HG03135 (cell line): ENCODE results near the gene BMP2.
A peak's percentile ranks its signal among the peaks of the same experiment; 100 is the strongest.

Source experiments
- ATAC-seq: cut with Tn5 transposase; IDR thresholded peaks from one replicate; pipeline ENCODE4 v1.9.1; 2021; ENCODE audit warnings: mild to moderate bottlenecking, moderate library complexity; ENCODE audit not compliant: unreplicated experiment

Gene BMP2

DNA sequence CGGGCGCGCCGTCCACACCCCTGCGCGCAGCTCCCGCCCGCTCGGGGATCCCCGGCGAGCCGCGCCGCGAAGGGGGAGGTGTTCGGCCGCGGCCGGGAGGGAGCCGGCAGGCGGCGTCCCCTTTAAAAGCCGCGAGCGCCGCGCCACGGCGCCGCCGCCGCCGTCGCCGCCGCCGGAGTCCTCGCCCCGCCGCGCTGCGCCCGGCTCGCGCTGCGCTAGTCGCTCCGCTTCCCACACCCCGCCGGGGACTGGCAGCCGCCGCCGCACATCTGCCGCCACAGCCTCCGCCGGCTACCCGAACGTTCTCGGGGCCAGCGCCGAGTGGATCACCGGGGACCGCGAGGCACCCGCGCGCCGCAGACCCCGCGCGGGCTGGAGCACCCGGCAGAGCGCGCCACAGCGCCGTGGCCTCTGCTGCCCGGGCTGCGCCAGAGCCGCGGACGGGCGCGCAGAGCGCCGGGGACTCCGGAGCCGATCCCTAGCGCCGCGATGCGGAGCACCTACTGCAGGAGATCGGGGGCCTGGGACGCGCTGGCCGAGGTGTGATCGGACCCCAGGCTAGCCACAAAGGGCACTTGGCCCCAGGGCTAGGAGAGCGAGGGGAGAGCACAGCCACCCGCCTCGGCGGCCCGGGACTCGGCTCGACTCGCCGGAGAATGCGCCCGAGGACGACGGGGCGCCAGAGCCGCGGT, at the start of gene BMP2:
TSS of gene BMP2 (plus strand) at position 151 of the 692 bp plus-strand sequence. CDS start 2,441 bp downstream, outside the sequence.
- ATAC-seq = peak; percentile 54

DNA sequence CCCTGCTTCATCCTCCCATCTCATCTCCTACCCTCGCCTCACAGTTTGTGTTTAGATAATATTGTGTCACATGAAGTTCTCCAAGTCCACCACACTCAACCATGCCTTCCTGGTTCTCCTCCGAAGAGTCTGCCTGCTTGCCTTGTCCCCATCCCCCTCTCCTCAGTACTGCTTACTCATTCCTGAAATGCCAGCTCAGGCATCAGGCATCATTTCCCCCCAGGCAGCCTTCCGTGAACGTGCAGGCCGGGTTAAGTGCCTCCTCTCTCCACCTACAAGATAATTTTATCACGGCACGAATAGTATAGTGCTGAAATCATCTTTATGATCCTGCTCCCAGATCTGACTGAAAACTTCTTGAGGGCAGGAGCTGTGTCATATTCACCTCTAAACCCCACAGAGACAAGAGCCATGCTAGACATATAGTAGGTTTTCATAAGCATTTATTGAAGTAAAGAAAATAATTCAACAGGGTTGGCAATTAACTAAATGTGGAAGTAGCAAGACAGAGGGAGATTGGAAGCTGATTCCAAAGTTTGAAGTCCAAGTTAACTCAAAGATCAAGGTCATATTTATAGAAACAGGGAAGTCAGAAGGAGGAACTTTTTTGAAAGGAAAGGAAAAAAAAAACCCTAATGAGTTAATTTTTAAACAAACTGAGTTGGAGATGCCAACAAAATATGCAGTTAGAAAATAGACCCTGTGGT, 48.7 kb upstream of the BMP2 start:
- no peak for ATAC-seq

- no peak for ATAC-seq
These were observed 48.1 kb upstream of the BMP2 start for GRCh38 chr20:6719369-6719721.

DNA sequence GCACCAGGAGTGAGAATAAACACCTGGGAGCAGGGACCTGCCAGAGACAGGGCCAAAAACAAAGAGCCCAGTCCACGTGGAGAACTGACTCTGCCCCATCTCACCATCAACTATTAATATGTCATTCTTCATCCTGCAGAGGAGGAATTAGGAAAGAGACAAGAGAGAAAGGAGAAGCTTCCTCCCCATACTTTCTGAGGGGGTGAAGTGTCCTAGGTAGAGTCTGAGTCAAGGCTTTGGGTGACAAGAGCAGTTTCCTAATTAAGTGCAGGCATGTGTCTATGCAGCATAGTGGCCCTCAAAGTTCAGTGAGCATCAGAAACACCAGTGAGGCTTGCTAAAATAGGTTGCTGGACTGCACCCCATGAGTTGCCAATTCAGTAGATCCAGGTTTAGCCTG, 40.7 kb upstream of the BMP2 start:
- ATAC-seq = no peak

- ATAC-seq = no peak
These were observed 36.7 kb upstream of the BMP2 start for GRCh38 chr20:6730672-6731328.

- no peak for ATAC-seq
These were observed 35.5 kb upstream of the BMP2 start for GRCh38 chr20:6732001-6732447.

- ATAC-seq = no peak
These were observed 34.6 kb upstream of the BMP2 start for GRCh38 chr20:6732851-6733250.

- ATAC-seq = no peak
These were observed 33.5 kb upstream of the BMP2 start for GRCh38 chr20:6733965-6734364.

DNA sequence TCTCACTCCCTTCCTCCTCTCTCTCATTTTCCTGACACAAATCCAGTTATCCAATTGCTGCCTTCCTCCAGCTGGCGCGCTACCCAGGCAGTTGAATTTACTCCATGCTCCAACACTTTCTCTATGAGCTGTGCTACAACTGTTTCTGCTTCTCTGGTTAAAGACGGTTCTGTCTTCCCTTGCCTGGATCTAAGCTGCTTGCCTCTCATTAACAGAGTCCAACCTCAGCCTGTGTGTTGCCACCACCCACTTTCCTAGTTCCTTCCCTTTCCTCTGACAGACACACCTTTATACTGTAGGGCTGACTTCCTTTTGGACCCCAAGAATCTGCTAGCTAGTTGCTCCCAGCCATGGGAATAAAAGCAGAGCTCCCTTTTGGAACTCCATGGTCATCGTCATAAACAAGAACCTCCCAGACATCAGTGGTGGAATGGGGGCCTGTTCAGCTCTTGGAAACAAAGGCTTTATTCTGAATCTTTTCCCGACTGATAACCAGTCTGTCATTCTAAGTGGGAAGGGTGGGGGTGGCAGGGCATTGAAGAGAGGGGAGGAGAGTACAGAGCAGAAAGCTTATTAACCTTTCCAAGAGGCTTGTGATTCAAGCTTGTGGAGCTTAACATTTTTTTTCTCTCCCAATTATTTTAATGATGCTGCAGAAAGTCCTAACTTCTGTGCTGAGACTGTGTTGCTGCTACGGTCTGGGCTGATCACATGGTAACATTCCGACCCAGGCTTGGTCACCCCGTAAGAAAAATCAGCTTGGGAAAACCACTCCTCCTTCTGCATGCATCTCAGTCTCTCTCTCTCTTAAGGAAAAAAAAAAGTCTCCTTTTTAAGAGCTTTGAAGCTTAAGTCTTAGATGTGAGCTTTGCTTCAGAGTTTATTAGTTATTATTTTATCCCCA, 31.3 kb upstream of the BMP2 start:
- ATAC-seq = no peak

- no peak for ATAC-seq
These were observed 28.1 kb upstream of the BMP2 start for GRCh38 chr20:6739406-6739805.

DNA sequence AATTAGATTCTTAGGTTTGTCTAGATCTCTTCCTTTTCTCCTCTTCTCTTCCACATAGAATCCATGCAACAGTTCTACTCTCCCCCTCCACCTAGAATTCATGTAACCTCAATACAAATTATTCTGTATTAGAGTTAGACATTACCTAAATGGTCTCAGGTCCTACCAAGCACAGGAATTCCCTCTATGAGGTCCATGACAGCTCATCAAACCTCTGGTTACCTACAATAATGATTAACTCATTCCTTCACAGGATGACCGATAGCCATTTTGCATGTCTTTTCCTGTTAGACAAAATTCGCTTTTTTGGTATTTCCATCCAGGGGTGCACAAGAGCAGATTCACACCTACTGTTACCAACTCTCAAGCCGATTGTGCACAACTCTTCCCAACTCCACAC, 27.4 kb upstream of the BMP2 start:
- no peak for ATAC-seq

GRCh38 chr20:6744180-6744579, 23.3 kb upstream of the BMP2 start:
- no peak for ATAC-seq

- no peak for ATAC-seq
These were observed 22.7 kb upstream of the BMP2 start for GRCh38 chr20:6744805-6745204.

- ATAC-seq = no peak
These were observed 20.4 kb upstream of the BMP2 start for GRCh38 chr20:6746901-6747609.

DNA sequence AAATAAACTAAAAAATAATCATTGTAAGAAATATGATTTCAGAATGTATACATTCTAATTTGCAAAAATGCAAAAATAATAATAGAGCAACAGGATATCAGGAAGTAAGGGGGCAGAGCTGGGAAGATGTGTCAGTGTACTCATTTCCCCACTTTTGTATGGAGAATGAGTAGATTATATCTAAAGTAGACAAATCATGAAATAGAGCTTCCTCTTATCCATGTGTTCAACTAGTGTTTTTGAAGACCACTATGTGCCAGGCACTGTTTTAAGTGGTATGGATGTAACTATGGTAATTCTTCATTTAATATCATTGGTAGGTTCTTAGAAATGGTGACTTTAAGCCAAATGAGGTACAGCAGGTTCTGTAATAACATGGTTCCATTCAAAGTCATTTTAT, 17.0 kb upstream of the BMP2 start:
- ATAC-seq = no peak

DNA sequence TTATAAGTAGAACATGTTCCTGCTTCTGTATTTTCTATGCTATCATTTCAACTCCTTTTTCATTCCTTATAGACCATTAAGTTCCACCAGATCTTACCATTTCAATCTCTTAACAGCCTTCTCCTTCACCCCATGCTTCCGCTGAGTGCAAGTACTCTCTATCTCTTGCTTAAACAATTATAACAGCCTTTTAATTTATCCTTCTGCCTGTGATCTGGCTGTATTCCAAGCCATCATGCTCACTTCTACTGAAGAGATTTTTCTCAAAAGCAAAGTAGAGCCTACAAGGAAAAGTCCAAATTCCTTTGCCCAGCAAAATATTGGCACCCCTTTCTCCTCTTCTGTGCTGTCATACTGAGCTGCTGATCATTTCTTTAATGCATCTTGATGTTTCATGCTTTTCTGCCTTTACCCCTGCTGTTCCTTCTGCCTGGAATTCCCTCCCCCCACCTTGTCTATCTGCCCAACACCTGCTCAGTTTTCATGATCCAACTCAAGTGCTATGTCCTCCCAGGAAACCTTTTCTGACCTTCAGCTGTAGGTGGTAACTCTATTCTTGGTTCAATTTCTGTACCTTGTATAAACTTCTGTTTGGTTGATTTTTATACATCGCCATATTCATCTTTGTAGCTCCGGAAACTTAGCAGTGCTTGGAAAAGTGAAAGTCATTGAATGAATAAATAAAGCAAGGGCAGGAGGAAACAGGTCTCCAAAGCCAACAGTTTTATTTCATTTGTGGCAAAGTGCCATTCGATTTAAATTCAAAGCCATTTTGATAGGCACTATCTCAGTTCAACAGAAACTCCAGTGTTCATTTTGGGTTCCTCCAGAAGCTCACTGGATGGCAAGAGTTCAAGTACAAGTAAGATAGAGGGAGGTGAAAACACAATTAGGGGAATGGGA, 10.5 kb upstream of the BMP2 start:
- no peak for ATAC-seq

DNA sequence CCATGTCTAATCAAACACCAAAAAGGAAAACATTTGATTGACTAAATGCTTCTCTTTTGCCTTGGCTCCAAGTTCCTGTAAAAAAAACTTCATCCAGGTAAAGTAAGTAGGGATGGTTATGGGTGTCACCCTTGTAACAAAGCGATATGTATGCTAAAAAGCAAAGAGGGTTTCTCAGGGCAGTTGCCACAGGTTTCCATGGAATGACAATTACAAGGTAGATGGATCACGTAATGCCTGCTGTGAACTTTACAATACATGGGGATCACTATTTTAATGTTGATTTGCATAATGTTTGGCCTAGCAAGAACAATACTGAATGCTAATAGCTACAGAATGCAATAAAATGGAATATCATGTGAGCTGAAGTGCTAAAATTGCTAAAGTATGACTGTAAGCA, 2.9 kb upstream of the BMP2 start:
- no peak for ATAC-seq

- ATAC-seq = no peak
These were observed 1.9 kb upstream of the BMP2 start for GRCh38 chr20:6765469-6766058.

DNA sequence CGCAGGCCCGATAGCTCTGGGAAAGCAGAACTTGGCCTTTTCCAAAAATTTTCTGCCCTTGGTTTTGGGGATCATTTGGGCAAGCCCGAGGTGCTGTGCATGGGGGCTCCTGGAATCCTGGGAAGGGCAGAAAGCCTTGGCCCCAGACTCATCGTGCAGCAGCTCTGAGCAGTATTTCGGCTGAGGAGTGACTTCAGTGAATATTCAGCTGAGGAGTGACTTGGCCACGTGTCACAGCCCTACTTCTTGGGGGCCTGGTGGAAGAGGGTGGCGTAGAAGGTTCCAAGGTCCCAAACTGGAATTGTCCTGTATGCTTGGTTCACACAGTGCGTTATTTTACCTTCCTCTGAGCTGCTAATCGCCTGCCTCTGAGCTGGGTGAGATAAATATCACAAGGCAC, 1.1 kb upstream of the BMP2 start:
- ATAC-seq = no peak
